ENCODE measurements around the gene CFAP61.

The CFAP61 gene

GRCh38 chr20:20174089-20174835, 121.9 kb downstream of the CFAP61 start:
- DNase-seq: no peak

GRCh38 chr20:20181322-20181721, 129.0 kb downstream of the CFAP61 start:
- DNase-seq: no peak

- DNase-seq: no peak
These were observed 131.8 kb downstream of the CFAP61 start for GRCh38 chr20:20184149-20184548.

GRCh38 chr20:20184706-20185105, 132.4 kb downstream of the CFAP61 start:
- no peak for DNase-seq

- DNase-seq: no peak
These were observed 136.3 kb downstream of the CFAP61 start for GRCh38 chr20:20188647-20189046.

- no peak for DNase-seq
These were observed 140.0 kb downstream of the CFAP61 start for GRCh38 chr20:20192366-20192765.

GRCh38 chr20:20195021-20195705, 142.8 kb downstream of the CFAP61 start:
- no peak for DNase-seq

GRCh38 chr20:20196610-20197009, 144.3 kb downstream of the CFAP61 start:
- no peak for DNase-seq

- DNase-seq: no peak
These were observed 145.7 kb downstream of the CFAP61 start for GRCh38 chr20:20198011-20198410.

- DNase-seq: no peak
These were observed 147.2 kb downstream of the CFAP61 start for GRCh38 chr20:20199361-20200160.

- DNase-seq: no peak
These were observed 148.8 kb downstream of the CFAP61 start for GRCh38 chr20:20201124-20201523.

GRCh38 chr20:20201639-20202038, 149.3 kb downstream of the CFAP61 start:
- no peak for DNase-seq

GRCh38 chr20:20202768-20203167, 150.4 kb downstream of the CFAP61 start:
- no peak for DNase-seq

- DNase-seq: no peak
These were observed 151.5 kb downstream of the CFAP61 start for GRCh38 chr20:20203784-20204183.

GRCh38 chr20:20204256-20204655, 151.9 kb downstream of the CFAP61 start:
- no peak for DNase-seq

GRCh38 chr20:20205141-20205861, 153.0 kb downstream of the CFAP61 start:
- DNase-seq: no peak

- no peak for DNase-seq
These were observed 153.5 kb downstream of the CFAP61 start for GRCh38 chr20:20205862-20206236.

GRCh38 chr20:20206788-20207187, 154.5 kb downstream of the CFAP61 start:
- DNase-seq: no peak

GRCh38 chr20:20207291-20207690, 155.0 kb downstream of the CFAP61 start:
- no peak for DNase-seq

- no peak for DNase-seq
These were observed 155.5 kb downstream of the CFAP61 start for GRCh38 chr20:20207872-20208271.

- no peak for DNase-seq
These were observed 157.4 kb downstream of the CFAP61 start for GRCh38 chr20:20209684-20210083.

- no peak for DNase-seq
These were observed 158.0 kb downstream of the CFAP61 start for GRCh38 chr20:20210327-20210726.

GRCh38 chr20:20210943-20211273, 158.6 kb downstream of the CFAP61 start:
- DNase-seq: no peak
